ENCODE measurements around the gene SMC3. TPM values are rescaled to one million over a fixed set of nuclear protein-coding genes. Genes with fewer than 3 reads are reported as not detected.

SMC3 gene
- total and polyA plus RNA-seq, 2 of the 4 experiments (the other 2 are of a cell fraction), result 15.0 to 15.2 TPM

- Histone ChIP-seq H2AK5ac (ENCODE audit: low read depth, low read length) (no peak overlapping the region), H2AFZ (replicated peaks; ENCODE audit: low read length, poor library complexity) (no peak overlapping the region), H3K4ac (ENCODE audit: low read depth, low read length) (no peak overlapping the region), H3K9me3 (ENCODE audit: control insufficient read depth, insufficient read depth, low read length) (no peaks in the 10 kb centered on the region), H4K8ac (ENCODE audit: low read depth in 2 of 2, low read length in 2 of 2) (no peak overlapping the region), H2BK20ac (ENCODE audit: low read depth, low read length) (no peak overlapping the region), H3K4me1 (ENCODE audit: control insufficient read depth, insufficient read depth, low read length) (peaks cover 18% of the 10 kb centered on the region), H4K20me1 (ENCODE audit: insufficient read depth, low read length) (peaks cover 7% of the 10 kb centered on the region; the same call in 1 of the 2 replicates), H3K18ac (ENCODE audit: low read depth, low read length) (no peak overlapping the region), H3K27ac (ENCODE audit: insufficient read depth, low read length) (no peak overlapping the region), H3K56ac (ENCODE audit: extremely low read depth, insufficient read depth, low read length) (no peak overlapping the region), H3K9me1 (ENCODE audit: insufficient read depth, low read length) (peaks cover 33% of the 10 kb centered on the region), H3K27me3 (ENCODE audit: control insufficient read depth, insufficient read depth, low read length) (no peaks in the 10 kb centered on the region), H2BK5ac (ENCODE audit: low read depth, low read length, poor library complexity, severe bottlenecking) (no peak overlapping the region), H2BK15ac (ENCODE audit: low read depth, low read length) (no peak overlapping the region), H3K4me2 (ENCODE audit: low read depth, low read length) (no peak overlapping the region), H3K36me3 (ENCODE audit: control insufficient read depth, insufficient read depth, low read length) (no peaks in the 10 kb centered on the region), H4K5ac (ENCODE audit: low read depth, low read length) (no peak overlapping the region), H3K9ac (ENCODE audit: low read depth, low read length) (no peak overlapping the region), H3K79me1 (ENCODE audit: low read depth in 1 of 2, low read length in 2 of 2) (peaks cover 0 to 28% of the 10 kb centered on the region in 2 experiments; a peak in 2 of 4 replicates), H4K91ac (ENCODE audit: insufficient read depth, low read depth, low read length) (no peak overlapping the region), H3K23ac (ENCODE audit: low read depth, low read length) (no peak overlapping the region), H2BK120ac (ENCODE audit: low read depth, low read length) (no peak overlapping the region), H3K4me3 (ENCODE audit: insufficient read depth, low read depth, low read length) (no peak overlapping the region), H2AK9ac (replicated peaks; ENCODE audit: low read depth, low read length, poor library complexity) (no peak overlapping the region), H3K14ac (replicated peaks; ENCODE audit: low read depth, low read length) (no peak overlapping the region)
- TF ChIP-seq CHD1 (IDR thresholded peaks at IDR 0.05; ENCODE audit: low read depth, low read length) (no peak), MAFK (IDR thresholded peaks at IDR 0.05; ENCODE audit: low read depth, low read length) (no peak), NFE2L2 (IDR thresholded peaks at IDR 0.05; ENCODE audit: low read depth, low read length) (no peak), MXI1 (IDR thresholded peaks at IDR 0.05; ENCODE audit: borderline replicate concordance, low read depth, low read length) (no peak), POLR2A (IDR thresholded peaks at IDR 0.05; ENCODE audit: low read depth, low read length) (no peak), SMC3 (IDR thresholded peaks at IDR 0.05; ENCODE audit: low read depth, low read length) (no peak), RAD21 (IDR thresholded peaks at IDR 0.05; ENCODE audit: low read length) (no peak), RCOR1 (IDR thresholded peaks at IDR 0.05; ENCODE audit: insufficient replicate concordance, low read length) (no peak), BHLHE40 (IDR thresholded peaks at IDR 0.05; ENCODE audit: low read depth, low read length) (no peak), MAZ (IDR thresholded peaks at IDR 0.05; ENCODE audit: borderline replicate concordance, low read depth, low read length) (no peak), RFX5 (IDR thresholded peaks at IDR 0.05; ENCODE audit: low read depth, low read length) (no peak), FOS (IDR thresholded peaks at IDR 0.05; ENCODE audit: low read depth, low read length) (no peak), CEBPB (IDR thresholded peaks at IDR 0.05; ENCODE audit: low read depth, low read length) (no peak)
- TF ChIP-seq, protein P1, sequence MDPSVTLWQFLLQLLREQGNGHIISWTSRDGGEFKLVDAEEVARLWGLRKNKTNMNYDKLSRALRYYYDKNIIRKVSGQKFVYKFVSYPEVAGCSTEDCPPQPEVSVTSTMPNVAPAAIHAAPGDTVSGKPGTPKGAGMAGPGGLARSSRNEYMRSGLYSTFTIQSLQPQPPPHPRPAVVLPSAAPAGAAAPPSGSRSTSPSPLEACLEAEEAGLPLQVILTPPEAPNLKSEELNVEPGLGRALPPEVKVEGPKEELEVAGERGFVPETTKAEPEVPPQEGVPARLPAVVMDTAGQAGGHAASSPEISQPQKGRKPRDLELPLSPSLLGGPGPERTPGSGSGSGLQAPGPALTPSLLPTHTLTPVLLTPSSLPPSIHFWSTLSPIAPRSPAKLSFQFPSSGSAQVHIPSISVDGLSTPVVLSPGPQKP (IDR thresholded peaks at IDR 0.05; ENCODE audit: borderline replicate concordance, low read depth, low read length), result no peak
- TF ChIP-seq, protein P2, sequence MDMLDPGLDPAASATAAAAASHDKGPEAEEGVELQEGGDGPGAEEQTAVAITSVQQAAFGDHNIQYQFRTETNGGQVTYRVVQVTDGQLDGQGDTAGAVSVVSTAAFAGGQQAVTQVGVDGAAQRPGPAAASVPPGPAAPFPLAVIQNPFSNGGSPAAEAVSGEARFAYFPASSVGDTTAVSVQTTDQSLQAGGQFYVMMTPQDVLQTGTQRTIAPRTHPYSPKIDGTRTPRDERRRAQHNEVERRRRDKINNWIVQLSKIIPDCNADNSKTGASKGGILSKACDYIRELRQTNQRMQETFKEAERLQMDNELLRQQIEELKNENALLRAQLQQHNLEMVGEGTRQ (IDR thresholded peaks at IDR 0.05; ENCODE audit: low read depth, low read length), result no peak
- TF ChIP-seq, protein P3, sequence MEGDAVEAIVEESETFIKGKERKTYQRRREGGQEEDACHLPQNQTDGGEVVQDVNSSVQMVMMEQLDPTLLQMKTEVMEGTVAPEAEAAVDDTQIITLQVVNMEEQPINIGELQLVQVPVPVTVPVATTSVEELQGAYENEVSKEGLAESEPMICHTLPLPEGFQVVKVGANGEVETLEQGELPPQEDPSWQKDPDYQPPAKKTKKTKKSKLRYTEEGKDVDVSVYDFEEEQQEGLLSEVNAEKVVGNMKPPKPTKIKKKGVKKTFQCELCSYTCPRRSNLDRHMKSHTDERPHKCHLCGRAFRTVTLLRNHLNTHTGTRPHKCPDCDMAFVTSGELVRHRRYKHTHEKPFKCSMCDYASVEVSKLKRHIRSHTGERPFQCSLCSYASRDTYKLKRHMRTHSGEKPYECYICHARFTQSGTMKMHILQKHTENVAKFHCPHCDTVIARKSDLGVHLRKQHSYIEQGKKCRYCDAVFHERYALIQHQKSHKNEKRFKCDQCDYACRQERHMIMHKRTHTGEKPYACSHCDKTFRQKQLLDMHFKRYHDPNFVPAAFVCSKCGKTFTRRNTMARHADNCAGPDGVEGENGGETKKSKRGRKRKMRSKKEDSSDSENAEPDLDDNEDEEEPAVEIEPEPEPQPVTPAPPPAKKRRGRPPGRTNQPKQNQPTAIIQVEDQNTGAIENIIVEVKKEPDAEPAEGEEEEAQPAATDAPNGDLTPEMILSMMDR (conservative IDR thresholded peaks at IDR 0.05; ENCODE audit: low read depth, low read length), result no peak
- no peak for ATAC-seq (ENCODE audit: low read depth)
- intact Hi-C loops (cut with micrococcal nuclease) (no loop called here), dilution Hi-C loops (cut with HindIII; ENCODE audit: low sequenced_read_pairs, unreplicated experiment) (no loop called here), in situ Hi-C loops (cut with MboI; ENCODE audit: low sequenced_read_pairs) (no loop called here)
- WGBS, 2 experiments (ENCODE audit: extremely low coverage in 2 of 2, insufficient read length in 1 of 2), result 86% methylated on average over 1 of the region's 3 CpGs; no CpG with 5 or more reads in 1 of the 2 experiments
- DNase-seq, result no peak
- ChIA-PET CTCF (no interaction called here), POLR2A (ENCODE audit: unreplicated experiment) (no interaction called here)
- no TSS peak for BruUV-seq (replicated peaks)
Observed at GRCh38 chr10:110523736-110524135, 43.8 kb upstream of the SMC3 start.
